ENCODE data around the gene PARD3.

DNA sequence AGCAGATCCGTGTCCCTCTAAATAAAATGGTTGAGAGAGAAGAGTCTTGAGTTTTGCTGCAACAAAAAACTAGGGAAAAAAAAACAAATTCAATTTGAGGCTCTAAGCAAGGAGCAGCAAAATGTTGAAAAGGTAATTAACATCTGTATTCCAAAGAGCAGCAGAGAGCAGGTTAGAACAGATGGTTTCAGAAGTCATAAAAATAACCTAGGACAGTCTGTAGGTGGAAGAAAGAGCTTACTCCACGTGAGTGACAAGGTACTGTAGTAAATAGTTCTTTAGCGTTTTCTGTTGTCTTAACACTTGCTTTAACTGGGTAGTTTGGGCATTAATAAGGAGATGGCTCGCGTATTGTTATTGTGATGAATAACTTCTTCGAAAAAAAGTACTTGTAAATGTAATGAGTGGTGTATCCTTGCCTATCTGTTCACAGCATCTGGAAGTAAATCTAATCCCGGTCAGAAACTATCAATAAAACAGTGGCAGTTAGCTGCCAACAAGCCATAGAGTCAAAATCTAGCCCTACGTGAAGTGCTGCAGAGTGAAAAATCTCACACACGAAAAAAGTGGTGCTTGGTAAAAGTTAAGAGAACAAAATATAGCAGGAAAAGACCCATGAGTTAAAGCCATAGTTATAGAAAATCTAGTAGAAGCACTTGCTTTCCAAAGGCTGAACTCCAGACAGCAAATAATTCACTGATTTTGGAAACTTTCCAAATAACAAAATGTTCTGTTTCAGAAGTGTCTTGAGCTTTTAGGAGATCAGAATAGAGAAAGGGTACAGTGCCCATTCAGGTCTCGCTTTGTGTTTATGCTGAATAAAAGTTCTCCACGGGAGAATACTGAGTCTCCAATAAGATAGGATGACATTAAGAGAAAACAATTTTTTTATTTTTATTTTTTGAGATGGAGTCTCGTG lies 49.3 kb upstream of the PARD3 start:
- TF ChIP-seq, protein P1, sequence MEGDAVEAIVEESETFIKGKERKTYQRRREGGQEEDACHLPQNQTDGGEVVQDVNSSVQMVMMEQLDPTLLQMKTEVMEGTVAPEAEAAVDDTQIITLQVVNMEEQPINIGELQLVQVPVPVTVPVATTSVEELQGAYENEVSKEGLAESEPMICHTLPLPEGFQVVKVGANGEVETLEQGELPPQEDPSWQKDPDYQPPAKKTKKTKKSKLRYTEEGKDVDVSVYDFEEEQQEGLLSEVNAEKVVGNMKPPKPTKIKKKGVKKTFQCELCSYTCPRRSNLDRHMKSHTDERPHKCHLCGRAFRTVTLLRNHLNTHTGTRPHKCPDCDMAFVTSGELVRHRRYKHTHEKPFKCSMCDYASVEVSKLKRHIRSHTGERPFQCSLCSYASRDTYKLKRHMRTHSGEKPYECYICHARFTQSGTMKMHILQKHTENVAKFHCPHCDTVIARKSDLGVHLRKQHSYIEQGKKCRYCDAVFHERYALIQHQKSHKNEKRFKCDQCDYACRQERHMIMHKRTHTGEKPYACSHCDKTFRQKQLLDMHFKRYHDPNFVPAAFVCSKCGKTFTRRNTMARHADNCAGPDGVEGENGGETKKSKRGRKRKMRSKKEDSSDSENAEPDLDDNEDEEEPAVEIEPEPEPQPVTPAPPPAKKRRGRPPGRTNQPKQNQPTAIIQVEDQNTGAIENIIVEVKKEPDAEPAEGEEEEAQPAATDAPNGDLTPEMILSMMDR (IDR thresholded peaks at IDR 0.05; ENCODE audit: low read depth, low read length, poor library complexity, severe bottlenecking) = no peak
- TF ChIP-seq EZH2phosphoT487 (IDR thresholded peaks at IDR 0.05; ENCODE audit: borderline replicate concordance, low read length) = no peak
